DMS53 (cell line): ENCODE measurements around the gene TSPEAR.

Experiments
- DNase-seq: peaks from one replicate; lab custom pipeline; 2025; lab: John Stamatoyannopoulos, UW

TSPEAR gene

GRCh38 chr21:44502171-44502958 lies 209.0 kb downstream of the TSPEAR start:
- DNase-seq, result no peak

- DNase-seq, result no peak
Measured at GRCh38 chr21:44500111-44500510, 211.3 kb downstream of the TSPEAR start.

GRCh38 chr21:44499631-44500030 lies 211.7 kb downstream of the TSPEAR start:
- no peak for DNase-seq

- peak; percentile 62 for DNase-seq
Measured at GRCh38 chr21:44499211-44499560, 212.2 kb downstream of the TSPEAR start.

GRCh38 chr21:44498280-44499210 lies 212.8 kb downstream of the TSPEAR start:
- peak; percentile 54 for DNase-seq

GRCh38 chr21:44497703-44498126 lies 213.7 kb downstream of the TSPEAR start:
- DNase-seq, result peak; percentile 37

- peak; percentile 78 for DNase-seq
Measured at GRCh38 chr21:44496564-44497550, 214.5 kb downstream of the TSPEAR start.

- DNase-seq, result no peak
Measured at GRCh38 chr21:44495611-44496563, 215.5 kb downstream of the TSPEAR start.

GRCh38 chr21:44494956-44495355 lies 216.4 kb downstream of the TSPEAR start:
- no peak for DNase-seq

GRCh38 chr21:44494418-44494817 lies 217.0 kb downstream of the TSPEAR start:
- DNase-seq, result no peak

- DNase-seq, result no peak
Measured at GRCh38 chr21:44492567-44493385, 218.6 kb downstream of the TSPEAR start.

- DNase-seq, result no peak
Measured at GRCh38 chr21:44490816-44491215, 220.6 kb downstream of the TSPEAR start.

GRCh38 chr21:44490405-44490804 lies 221.0 kb downstream of the TSPEAR start:
- no peak for DNase-seq

GRCh38 chr21:44489962-44490361 lies 221.4 kb downstream of the TSPEAR start:
- DNase-seq, result no peak

- peak; percentile 45 for DNase-seq
Measured at GRCh38 chr21:44487831-44488230, 223.5 kb downstream of the TSPEAR start.

GRCh38 chr21:44486302-44486701 lies 225.1 kb downstream of the TSPEAR start:
- no peak for DNase-seq

GRCh38 chr21:44485796-44486195 lies 225.6 kb downstream of the TSPEAR start:
- no peak for DNase-seq

- peak; percentile 49 for DNase-seq
Measured at GRCh38 chr21:44485254-44485793, 226.0 kb downstream of the TSPEAR start.

GRCh38 chr21:44484498-44485253 lies 226.7 kb downstream of the TSPEAR start:
- no peak for DNase-seq
